Measurements from ENCODE around the gene ZNF787. TPM values are rescaled to one million over a fixed set of nuclear protein-coding genes. Genes with fewer than 3 reads are reported as not detected.

ZNF787 gene
- total RNA-seq, 1 experiment from 2014 or later: 132 TPM

- Histone ChIP-seq H3K36me3 (ENCODE audit: control insufficient read depth, insufficient read depth, low read length) (no peaks in the 10 kb centered on the region), H3K4me1 (ENCODE audit: control insufficient read depth, insufficient read depth, low read length) (peaks cover 27% of the 10 kb centered on the region), H3K27ac (ENCODE audit: low read length) (no peak overlapping the region), H3K9me3 (ENCODE audit: control insufficient read depth, insufficient read depth, low read depth, low read length) (no peaks in the 10 kb centered on the region), H3K27me3 (ENCODE audit: control insufficient read depth, insufficient read depth, low read length) (no peaks in the 10 kb centered on the region), H3K4me3 (ENCODE audit: low read depth in 2 of 2, low read length in 2 of 2) (no peak overlapping the region)
- in situ Hi-C loops (cut with HindIII; ENCODE audit: low pct_unique_long_range_greater_than_20kb, low sequenced_read_pairs): no loop called here
- DNase-seq (ENCODE audit: low read depth, low spot score): no peak
- no peak for ATAC-seq
- BruUV-seq (replicated peaks): no TSS peak
- ChIA-PET CTCF (no interaction called here), POLR2A (no interaction called here)
- TF ChIP-seq TCF7L2 (IDR thresholded peaks at IDR 0.05; ENCODE audit: low read depth, low read length) (no peak), CTCF (IDR thresholded peaks at IDR 0.05) (no peak), SIN3A (IDR thresholded peaks at IDR 0.05; ENCODE audit: borderline replicate concordance, insufficient read depth, low read depth, low read length) (no peak), POLR2AphosphoS5 (IDR thresholded peaks at IDR 0.05; ENCODE audit: low read depth, low read length) (no peak)
- TF ChIP-seq, protein P1, sequence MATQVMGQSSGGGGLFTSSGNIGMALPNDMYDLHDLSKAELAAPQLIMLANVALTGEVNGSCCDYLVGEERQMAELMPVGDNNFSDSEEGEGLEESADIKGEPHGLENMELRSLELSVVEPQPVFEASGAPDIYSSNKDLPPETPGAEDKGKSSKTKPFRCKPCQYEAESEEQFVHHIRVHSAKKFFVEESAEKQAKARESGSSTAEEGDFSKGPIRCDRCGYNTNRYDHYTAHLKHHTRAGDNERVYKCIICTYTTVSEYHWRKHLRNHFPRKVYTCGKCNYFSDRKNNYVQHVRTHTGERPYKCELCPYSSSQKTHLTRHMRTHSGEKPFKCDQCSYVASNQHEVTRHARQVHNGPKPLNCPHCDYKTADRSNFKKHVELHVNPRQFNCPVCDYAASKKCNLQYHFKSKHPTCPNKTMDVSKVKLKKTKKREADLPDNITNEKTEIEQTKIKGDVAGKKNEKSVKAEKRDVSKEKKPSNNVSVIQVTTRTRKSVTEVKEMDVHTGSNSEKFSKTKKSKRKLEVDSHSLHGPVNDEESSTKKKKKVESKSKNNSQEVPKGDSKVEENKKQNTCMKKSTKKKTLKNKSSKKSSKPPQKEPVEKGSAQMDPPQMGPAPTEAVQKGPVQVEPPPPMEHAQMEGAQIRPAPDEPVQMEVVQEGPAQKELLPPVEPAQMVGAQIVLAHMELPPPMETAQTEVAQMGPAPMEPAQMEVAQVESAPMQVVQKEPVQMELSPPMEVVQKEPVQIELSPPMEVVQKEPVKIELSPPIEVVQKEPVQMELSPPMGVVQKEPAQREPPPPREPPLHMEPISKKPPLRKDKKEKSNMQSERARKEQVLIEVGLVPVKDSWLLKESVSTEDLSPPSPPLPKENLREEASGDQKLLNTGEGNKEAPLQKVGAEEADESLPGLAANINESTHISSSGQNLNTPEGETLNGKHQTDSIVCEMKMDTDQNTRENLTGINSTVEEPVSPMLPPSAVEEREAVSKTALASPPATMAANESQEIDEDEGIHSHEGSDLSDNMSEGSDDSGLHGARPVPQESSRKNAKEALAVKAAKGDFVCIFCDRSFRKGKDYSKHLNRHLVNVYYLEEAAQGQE (IDR thresholded peaks at IDR 0.05; ENCODE audit: insufficient read depth in 1 of 2, low read depth in 2 of 2, low read length in 1 of 2): no peak
- intact Hi-C loops (cut with micrococcal nuclease; ENCODE audit: unreplicated experiment): no loop called here
Measured at GRCh38 chr19:56087647-56088496, 33.2 kb downstream of the ZNF787 start.

GRCh38 chr19:56086671-56087430, 34.2 kb downstream of the ZNF787 start:
- ChIA-PET POLR2A (no interaction called here), CTCF (no interaction called here)
- Histone ChIP-seq H3K27ac (ENCODE audit: low read length) (no peak overlapping the region), H3K27me3 (ENCODE audit: control insufficient read depth, insufficient read depth, low read length) (no peaks in the 10 kb centered on the region), H3K36me3 (ENCODE audit: control insufficient read depth, insufficient read depth, low read length) (no peaks in the 10 kb centered on the region), H3K4me3 (ENCODE audit: low read depth in 2 of 2, low read length in 2 of 2) (no peak overlapping the region), H3K9me3 (ENCODE audit: control insufficient read depth, insufficient read depth, low read depth, low read length) (no peaks in the 10 kb centered on the region), H3K4me1 (ENCODE audit: control insufficient read depth, insufficient read depth, low read length) (peaks cover 20% of the 10 kb centered on the region)
- BruUV-seq (replicated peaks): no TSS peak
- DNase-seq (ENCODE audit: low read depth, low spot score) (no peak), ATAC-seq (no peak)
- intact Hi-C loops (cut with micrococcal nuclease; ENCODE audit: unreplicated experiment) (no loop called here), in situ Hi-C loops (cut with HindIII; ENCODE audit: low pct_unique_long_range_greater_than_20kb, low sequenced_read_pairs) (no loop called here)
- TF ChIP-seq SIN3A (IDR thresholded peaks at IDR 0.05; ENCODE audit: borderline replicate concordance, insufficient read depth, low read depth, low read length) (no peak), TCF7L2 (IDR thresholded peaks at IDR 0.05; ENCODE audit: low read depth, low read length) (no peak), CTCF (IDR thresholded peaks at IDR 0.05) (no peak)

Measured in Panc1 (cell line).